H1 (cell line): Measurements from ENCODE around the gene SERPINB12. TPM values are rescaled to one million over a fixed set of nuclear protein-coding genes. Genes with fewer than 3 reads are reported as not detected.

ENCODE experiments used
- CBX5 ChIP-seq: fragments of 300-800, 300-1000 bp; sonication (generic); IDR thresholded peaks from 2 replicates; pipeline ENCODE4 v1.7.1; 2016; ENCODE audit warnings: antibody characterized with exemption, low read length, low read depth
- CREB1 ChIP-seq: IDR thresholded peaks from 2 replicates; pipeline ENCODE4 v1.6.1; 2012; ENCODE audit warnings: inconsistent platforms
- KDM1A ChIP-seq: fragments of 200-600, 300-600 bp; sonication (generic); IDR thresholded peaks from 2 replicates; pipeline ENCODE4 v1.7.1; 2016; ENCODE audit warnings: mild to moderate bottlenecking, low read length, borderline replicate concordance
- POU5F1 ChIP-seq: IDR thresholded peaks from 2 replicates; pipeline ENCODE4 v1.6.1; 2011; ENCODE audit warnings: low read depth, mild to moderate bottlenecking, low read length, moderate library complexity
- RAD21 ChIP-seq, 2 experiments: IDR thresholded peaks in 1 of 2; conservative IDR thresholded peaks in 1 of 2; 2 replicates each; pipeline ENCODE4 v1.6.1; 2011; ENCODE audit warnings: low read depth in 2 of 2, low read length in 2 of 2, improper control_type of control experiment in 1 of 2, inconsistent platforms in 1 of 2, mild to moderate bottlenecking in 1 of 2, moderate library complexity in 1 of 2
- RBBP5 ChIP-seq: IDR thresholded peaks from 2 replicates; pipeline ENCODE4 v1.7.1; 2012; ENCODE audit warnings: low read depth, mild to moderate bottlenecking, inconsistent platforms, low read length, moderate library complexity, borderline replicate concordance
- SRF ChIP-seq: IDR thresholded peaks from 2 replicates; pipeline ENCODE4 v1.6.1; 2011; ENCODE audit warnings: mild to moderate bottlenecking, low read depth, low read length, moderate library complexity
- polyA plus RNA-seq, 7 experiments: library from polyadenylated mRNA; depleted of rRNA in 3 of 7; stranded (reverse) in 5 of 7; unstranded in 2 of 7; fragments of >200 nt in 5 of 7; fragments of 200-250 nt in 2 of 7; gene quantifications; 1 replicate in 5 of 7; 2 replicates in 1 of 7; 4 replicates in 1 of 7; pipeline versions ENCODE4 v1.2.1 to v1.2.3, GENCODE V29; 2011 to 2013; ENCODE audit warnings: missing spikeins in 2 of 7, mixed read lengths in 2 of 7
- total RNA-seq: library from RNA; stranded (reverse); fragmentation: NEBNext Ultra II Directional; extraction: Animal tissue kit (Norgen Biotek cat#: 25700); gene quantifications from 2 replicates; pipeline ENCODE4 v1.2.1, GENCODE V29; 2021

SERPINB12 gene
- total and polyA plus RNA-seq, 2 of the 8 experiments (the other 6 are each of a cell fraction or from before 2014, with no cell fraction given) = not detected

DNA sequence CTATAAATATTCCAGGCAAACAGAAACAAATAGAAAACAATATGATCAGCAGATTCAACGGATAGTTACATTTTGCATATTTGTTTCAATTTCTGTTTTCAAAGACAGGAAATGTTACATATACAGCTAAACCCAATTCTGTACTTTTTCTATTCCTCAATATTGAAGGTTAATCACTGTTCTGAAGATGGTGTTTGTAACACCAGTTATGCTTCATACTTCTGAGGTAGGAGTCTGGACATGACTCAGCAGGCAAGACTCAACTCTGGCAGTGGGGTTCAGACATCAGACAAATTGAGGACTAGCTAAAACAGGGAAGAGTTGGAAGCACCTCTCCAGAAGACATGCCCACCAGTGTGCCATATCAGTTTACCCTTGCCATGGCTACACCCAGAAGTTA lies 61.6 kb downstream of the SERPINB12 start (continued):
- no peak for TF ChIP-seq CREB1
- TF ChIP-seq CBX5 = no peak
- no peak for TF ChIP-seq KDM1A
- no peak for TF ChIP-seq POU5F1
- no peak for TF ChIP-seq RBBP5
- no peak for TF ChIP-seq SRF
- TF ChIP-seq RAD21 (IDR thresholded peaks at IDR 0.05 in 1 of 2, conservative IDR thresholded peaks at IDR 0.05 in 1 of 2; ENCODE audit: low read depth in 2 of 2, low read length in 2 of 2) = no peak
